GM18858 (cell line): ENCODE results near the gene LPAR1.
"Not testable (repeated sequence)": the region's sequence is repeated elsewhere in the genome, so short reads cannot be mapped to it uniquely, and the experiment has no call there.

Experiments
- ATAC-seq: cut with Tn5 transposase; IDR thresholded peaks from one replicate; pipeline ENCODE4 v1.9.1; 2021; ENCODE audit not compliant: unreplicated experiment

The LPAR1 gene

DNA sequence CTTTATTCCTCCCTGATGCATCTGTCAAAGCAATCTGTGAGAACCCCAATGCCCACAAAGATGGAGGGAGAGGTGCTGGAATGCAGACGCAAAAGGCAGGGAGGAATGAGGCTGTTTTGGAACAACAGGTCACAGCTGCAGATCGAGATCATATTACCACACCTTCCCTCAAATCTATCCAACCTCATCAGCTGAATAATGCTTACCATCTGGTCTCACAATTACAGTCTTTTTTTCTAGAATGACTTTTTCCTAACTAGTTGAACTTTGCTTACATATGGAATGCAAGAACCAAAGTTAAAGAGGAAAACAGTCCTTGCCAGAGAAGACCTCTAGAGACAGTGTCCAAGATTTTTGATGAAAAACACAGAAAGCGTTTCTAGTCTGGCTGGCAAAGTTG is 158.1 kb downstream of the LPAR1 start:
- ATAC-seq: no peak

DNA sequence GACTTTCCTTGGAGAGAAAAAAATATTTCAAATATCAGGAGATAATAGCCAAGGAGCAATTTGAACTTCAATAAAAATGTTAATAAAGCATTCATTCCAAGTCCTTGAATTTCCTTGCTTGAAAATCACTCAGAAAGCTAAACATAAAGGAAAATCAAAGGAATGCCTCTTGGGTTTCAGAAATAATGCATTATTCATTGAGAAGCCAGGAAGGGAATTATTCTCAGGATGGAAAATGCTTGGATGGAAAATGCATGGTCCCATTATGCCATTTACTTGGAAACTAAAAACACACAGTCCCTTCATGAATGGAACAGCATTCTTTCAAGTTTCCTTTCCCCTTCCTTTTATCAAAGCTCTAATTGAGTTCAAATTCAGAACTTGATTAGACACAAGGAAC is 160.9 kb downstream of the LPAR1 start:
- no peak for ATAC-seq

DNA sequence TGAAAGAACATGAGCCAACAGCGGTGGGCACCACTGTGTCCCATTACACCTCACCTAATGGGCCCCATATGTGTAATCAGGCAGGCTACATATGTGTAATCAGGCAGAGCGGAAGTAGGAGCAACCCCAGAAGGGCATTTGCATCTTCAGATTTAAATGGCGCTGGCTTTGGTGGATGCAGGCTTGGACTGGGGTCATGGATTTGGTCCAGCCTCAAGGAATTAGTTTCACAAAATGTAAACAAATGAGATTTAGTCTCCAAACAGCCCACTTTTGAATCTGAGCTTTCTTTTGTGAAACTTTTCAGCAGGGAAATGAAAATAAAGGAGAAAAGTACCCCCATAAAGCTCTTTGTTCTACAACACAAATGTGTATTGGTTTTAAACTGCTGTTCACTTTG is 161.3 kb downstream of the LPAR1 start:
- ATAC-seq: no peak

DNA sequence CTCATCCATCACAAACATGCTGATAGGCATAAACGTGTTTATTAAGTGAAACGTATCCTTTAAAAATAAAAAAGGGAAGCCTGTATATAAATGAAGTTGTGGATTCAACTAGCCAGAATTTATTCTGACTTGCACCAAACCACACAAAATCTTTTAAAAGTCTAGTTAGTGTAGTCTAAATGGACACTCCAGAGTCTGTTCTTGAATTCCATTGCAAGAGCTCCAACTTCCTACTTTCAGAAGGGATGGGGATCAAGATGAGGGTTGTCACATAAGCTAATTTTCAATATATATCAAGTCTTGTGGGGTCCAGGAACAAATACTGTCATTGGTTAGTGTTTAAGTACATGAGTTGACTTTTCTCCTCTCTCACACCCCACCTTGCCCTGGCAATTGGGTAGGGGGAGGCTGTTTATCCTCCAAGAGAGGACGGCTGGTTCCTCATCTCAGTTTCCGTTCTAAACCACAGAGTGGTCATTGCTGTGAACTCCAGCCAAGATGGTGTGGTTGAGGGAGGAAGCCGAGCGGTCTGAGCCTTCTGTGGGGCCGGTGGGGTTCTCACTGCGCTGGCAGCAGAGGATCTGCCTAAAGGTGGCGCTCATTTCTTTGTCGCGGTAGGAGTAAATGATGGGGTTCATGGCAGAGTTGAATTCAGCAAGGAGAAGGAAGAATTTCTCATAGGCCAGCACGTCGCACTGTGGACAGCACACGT is 163.2 kb downstream of the LPAR1 start:
- no peak for ATAC-seq

DNA sequence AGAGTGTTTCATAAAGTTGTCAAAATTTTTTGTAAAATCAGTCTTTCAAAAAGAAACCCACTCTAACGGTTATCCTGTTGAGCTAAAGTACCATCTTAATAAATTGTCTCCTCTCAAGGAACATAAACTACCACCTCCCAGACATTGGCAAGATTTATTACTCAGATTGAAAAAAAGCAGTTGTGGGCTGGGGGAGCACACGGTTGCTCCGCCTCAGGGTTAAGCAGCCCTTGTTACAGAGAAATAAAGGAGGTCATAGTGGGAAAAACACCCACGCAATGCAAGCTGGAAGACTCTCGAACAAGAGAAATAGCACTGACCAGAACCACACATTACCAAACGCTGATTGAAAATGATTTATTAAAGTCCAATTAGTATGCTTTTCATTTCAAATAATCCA is 165.3 kb downstream of the LPAR1 start:
- no peak for ATAC-seq

DNA sequence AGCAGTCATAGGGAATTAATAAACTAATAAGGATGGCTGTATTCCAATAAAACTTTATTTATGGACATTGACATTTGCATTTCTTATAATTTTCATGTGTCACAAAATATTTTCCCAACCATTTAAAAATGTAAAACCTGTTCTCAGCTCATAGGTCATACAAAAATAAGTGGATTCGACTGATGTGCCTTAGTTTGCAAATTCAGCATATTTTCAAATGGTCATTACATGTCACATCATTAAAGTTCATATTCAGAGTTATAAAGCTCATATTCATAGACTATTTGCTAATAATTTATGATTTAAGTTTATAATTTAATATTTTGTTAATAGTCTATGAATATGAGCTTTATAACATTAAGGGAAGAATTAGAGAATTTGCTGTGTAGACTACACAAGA is 166.5 kb downstream of the LPAR1 start:
- no peak for ATAC-seq

DNA sequence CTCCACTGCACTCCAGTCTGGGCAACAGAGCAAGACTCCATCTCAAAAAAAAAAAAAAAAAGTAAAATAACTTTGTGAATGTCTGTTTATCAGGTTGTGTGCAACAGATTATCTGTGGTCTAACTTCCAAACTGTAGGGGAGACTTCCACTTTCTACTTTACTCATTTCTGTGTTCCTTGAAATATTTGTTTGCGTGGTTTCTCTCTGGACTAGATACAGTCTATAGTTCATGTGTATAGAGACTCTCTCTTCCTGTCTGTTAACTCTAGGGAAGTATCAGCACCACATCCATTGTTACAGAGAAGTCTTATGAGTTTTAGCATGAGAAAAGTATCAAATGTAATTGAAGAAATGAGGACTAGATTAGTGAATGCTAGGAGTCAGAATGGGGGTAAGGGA is 168.3 kb downstream of the LPAR1 start:
- ATAC-seq: no peak

DNA sequence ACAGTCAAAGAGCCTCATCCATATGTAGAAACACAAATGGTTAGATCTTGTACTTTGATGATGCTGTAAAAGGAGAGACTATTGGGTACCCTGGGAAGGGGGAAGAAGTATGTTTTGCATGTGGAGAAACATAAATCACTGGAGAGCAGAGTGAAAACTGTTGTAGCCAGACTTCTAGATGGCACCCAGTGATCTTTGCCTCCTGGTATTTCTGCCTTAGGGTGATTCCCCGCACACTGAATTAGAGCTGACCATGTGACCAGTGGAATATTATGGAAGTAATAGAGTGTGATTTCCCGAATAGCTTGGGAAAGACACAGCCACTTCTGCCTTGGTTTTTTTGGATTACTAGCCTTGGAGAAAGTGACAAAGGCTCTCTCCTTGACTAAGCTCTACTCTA is 174.3 kb downstream of the LPAR1 start:
- ATAC-seq: no peak

DNA sequence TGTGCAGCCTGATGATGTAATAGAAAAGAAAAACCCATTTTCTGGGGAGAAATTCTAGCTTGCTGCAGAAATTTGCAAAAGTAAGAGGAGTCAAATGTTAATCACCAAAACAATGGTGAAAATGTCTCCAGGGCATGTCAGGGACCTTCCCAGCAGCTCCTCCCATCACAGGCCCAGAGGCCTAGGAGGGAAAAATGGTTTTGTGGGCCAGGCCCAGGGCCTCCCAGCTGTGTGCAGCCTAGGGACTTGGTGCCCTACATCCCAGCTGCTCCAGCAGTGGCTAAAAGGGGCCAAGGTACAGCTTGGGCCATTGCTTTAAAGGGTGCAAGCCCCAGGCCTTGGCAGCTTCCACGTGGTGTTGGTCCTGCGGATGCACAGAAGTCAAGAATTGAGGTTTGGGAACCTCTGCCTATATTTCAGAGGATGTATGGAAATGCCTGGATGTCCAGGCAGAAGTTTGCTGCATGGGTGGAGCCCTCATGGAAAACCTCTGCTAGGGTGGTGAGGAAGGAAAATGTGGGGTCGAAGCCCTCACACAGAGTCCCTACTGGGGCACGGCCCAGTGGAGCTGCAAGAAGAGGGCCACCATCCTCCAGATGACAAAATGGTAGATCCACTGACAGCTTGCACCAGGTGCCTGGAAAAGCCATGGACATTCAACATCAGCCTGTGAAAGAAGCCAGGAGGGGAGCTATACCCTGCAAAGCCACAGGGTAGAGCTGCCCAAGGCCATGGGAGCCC is 176.7 kb downstream of the LPAR1 start:
- ATAC-seq: not testable (repeated sequence)

DNA sequence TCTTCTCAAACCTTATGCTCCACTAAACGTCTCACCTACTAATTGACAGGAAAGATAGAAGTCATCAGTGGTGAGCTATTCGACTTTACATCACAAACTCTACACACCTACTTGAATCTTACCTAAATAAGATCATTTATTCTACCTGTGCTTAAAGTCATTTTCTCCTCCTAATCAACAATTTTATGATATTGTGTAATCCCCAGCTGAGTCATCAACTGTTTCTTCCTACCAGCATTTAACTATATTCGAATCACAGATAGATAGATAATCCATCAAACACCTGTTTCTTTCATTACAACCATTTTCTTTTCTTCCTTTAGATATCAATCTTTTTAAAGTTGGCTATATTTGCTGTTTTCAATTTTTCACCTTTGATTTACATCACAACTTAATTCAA is 181.5 kb downstream of the LPAR1 start:
- no peak for ATAC-seq

DNA sequence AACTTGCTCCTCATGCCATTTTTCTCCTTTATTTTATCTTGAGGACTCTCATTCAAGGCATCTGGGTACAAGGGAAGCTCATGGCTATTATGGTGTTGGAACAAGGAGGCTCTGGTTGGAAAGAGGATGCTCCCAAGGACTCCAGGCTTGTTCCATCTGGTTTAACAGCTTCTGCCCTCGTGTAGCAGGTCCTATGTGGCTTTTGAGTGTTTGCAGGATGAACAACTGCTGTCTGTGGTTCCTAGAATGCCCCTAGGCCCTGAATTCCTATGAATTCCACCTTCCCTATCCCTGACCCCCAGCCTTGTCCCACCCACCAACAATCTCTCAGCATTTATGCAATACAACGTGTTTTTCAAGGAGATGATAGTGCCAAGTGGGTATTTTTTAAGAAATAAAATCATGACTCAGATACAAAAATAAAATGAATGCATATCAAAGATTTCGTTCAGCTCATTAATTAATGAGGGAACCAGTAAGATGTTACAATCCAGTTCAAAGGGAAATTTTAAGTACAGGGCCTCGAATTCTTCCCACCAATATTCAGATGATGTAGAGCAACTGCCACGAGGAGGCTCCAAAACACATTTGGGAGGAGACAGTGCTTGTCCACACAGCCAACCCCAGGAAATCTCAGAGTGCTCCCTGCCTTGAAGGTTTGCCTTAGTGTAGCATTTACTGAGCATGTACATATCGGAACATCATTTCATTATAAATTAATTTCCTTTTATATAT is 187.7 kb downstream of the LPAR1 start:
- ATAC-seq: no peak

DNA sequence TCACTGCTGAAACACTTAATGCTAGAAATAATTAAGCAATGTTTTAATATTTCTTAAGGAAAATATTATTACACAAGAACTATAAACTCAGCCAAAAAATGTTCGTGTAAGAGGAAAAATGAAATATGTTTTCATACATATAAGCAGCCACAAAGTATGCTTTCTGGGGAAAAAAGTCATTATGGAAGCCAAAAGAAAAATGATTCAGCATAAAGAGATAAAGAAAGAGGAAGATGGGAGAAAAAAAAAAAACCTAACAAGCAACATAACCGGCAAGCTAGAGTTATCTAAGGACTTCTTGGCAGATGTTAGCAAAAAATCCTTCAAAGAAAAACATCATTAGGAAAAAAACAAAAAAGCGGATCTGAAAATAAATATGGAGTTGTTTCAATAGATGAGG is 190.6 kb downstream of the LPAR1 start:
- ATAC-seq: no peak

DNA sequence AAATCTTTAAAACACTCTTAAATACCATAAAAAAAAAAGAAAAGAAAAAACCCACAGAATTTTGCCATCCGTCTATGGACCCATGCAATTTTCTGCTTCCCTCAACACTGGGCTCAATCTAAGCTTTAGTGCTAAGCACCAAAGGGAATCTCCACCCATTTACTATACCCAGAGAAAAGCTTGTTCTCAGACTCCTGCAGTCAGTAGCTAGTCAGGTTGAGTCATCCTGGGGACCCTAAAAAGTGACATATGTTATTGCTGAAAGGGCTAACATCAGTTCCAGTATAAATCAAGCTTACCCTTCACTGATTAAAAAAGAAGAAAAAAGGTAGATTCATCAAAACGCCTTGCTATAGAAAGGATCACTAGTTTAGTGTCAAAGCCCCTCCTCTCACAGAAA is 192.1 kb downstream of the LPAR1 start:
- ATAC-seq: no peak

DNA sequence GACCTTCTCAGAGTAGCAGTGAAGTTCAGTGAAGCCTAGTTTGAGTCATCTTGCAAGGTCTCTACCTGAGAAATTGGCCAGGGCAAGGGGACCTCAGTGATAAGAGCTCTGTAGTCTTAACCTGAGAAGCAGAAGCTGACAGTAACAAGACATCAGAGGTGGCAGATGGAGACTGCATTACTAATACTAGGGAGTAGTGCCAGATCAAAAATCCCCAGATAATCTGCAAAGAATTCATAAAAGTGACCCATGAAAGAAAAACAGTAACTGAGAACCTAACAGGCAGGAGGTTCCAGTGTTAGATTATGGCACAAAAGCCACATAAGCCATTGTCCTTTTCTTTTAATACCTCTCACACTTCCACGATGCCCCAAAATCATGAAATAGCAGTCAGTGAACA is 194.1 kb downstream of the LPAR1 start:
- no peak for ATAC-seq

DNA sequence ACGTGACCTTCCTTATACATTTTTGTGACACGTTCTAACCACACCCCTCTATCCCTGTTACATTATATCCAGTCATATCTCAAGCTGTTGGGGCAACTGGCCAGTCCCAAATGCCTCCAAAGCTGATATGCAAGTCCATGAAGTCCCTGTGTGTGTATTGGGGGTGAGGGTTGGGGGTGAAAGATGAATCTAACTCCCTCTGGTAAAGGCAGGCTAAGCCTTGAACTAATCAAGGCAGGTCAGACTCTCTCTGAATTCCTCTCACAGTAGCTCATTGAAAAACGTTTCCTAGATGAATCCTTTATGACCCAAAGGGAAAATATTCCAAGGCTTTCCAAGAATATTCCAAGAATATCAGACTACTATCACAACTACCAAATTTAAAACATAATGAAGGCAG is 195.3 kb downstream of the LPAR1 start:
- no peak for ATAC-seq

DNA sequence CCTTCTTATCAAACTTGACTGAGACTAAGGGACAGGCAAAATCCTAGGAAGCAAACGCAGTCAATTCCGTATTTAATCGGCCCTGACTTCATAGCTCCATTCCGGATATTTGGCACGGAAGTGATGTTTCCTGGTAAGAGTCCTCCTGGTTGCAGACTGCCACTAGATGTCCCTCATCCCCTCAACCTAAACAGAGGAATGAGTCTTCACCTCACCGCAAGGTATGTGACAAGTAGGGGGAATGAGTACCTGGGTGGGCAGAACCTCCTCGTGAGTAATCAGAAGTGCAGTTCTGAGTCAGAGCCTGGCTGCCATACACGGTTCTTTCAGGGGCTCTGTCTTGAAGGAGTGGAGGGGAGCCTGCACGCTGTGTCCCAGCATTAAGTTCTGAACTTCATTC is 196.1 kb downstream of the LPAR1 start:
- ATAC-seq: no peak

DNA sequence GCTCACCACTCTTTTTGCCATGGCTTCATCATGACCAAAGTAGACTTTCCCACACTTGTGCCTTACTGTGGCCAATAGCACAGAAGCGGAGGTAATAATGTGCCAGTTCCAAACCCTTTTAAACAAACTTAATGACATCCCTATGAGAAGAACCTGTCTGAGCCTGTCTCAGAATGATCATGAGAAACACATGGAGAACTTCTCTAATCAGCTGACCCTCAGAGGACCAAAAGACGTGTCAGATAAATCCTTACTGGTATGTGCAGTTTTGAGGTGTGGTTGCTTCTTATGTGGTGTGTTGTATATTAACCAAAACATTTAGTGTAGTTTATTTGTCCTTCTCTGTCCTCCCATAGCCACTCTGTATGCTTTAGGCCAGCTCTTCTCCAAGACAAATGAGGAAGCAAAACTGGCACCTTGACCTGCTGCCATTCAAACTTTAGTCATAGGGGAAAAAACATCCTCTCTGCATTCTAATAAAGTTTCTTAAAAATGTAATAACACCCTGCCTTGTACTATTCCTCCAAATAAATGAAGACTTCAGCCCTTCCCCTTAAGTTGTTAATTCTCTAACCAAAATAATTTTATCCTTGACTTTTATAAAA is 200.8 kb downstream of the LPAR1 start:
- ATAC-seq: peak; percentile 66

DNA sequence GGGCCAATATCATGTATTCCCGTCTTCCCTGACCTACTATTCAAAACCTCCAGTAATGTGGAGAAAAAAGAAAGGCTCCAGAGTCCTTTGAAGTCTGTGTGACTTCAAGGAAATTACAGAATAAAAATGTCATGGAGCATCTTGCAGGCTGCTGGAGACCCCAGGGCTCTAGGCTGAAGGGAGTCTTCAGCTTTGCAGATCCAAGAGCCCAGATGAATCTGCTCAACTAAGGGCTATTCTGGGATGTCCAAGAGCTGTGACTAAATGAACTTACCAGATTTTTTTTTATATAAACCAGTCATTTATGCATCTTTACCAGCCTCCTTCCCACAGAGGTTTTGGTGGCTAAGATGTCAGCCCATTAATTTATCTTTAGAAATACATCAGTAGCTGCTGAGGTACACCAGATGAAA is 202.4 kb downstream of the LPAR1 start:
- ATAC-seq: no peak

DNA sequence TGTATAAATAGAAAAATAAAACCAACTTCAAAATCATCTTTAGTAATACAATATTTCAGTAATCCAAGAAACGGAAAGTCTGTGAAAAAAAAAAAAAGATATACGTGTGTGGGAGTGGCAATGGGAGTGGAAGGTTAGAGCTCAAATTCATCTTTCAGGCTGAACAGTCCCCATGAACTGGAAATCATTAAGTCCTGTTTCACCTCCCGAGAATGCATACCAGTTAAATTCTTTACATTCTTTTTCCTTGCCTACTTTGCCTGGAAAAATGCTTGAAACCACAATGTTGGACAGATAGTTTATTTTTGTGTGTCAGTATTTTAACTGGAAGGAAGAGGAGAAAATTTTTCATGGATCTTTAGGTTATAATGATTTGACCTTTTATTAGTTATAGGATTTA is 202.9 kb downstream of the LPAR1 start:
- ATAC-seq: no peak

DNA sequence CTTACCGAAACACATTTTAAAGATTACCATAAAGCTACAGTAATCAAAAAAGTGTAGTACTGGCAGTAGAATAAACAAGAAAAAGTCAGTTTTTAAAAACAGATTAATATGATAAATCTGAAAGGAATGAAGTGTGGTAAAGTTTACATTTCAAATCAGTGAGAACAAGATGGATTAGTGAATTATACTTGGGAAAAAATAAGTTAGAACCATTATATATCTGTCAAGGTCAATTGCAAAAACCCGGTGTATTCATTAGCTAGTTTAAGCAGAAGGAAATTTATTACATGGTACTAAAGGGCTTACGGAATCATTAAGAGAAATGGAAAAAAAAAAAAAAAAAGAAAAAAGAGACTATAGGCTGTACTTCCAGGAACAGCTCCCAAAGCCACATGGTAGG is 205.3 kb downstream of the LPAR1 start:
- ATAC-seq: no peak

DNA sequence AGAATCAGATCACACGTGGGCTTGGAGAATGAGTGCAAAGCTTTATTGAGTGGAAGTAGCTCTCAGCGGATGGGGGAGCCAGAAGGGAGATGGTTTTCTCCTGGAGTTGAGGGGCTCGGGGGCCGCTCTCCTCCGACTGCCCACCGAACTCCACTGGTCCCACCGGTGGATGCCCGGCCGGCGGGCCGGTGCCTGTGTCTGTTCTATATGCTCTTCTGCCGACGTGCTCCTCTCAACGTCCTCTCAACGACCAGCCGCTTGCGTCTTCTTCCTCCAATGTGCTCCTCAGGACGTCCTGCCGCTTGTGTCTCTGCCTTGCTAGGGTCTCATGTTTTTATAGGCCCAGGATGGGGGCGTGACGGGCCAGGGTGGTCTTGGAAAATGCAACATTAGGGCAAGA is 207.8 kb downstream of the LPAR1 start:
- no peak for ATAC-seq

DNA sequence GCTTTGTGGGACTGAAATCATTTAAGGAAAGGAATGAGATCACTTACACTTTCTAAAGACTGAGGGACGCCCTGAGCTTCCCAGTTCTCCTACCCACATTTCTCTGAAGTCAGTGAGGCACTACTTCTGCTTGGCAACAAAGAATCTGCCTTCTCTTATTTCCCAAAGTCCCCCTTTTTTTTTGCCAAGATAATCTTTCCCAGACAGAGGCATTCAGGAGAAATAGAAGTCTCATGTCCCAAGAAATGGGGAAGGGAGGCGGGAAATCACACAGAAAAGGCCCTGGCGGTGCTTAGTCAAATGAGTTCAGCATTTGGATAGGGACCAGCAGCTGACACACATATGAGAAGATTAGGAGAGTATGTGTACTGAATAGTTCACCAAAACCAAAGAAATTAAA is 210.0 kb downstream of the LPAR1 start:
- ATAC-seq: no peak
